Islet precursor cell (in vitro differentiated cells): ENCODE results near the gene BBS5.
"Not testable (repeated sequence)": the region's sequence is repeated elsewhere in the genome, so short reads cannot be mapped to it uniquely, and the experiment has no call there.

ENCODE experiments used
- DNase-seq: peaks from one replicate; pipeline ENCODE4 v3.0.0-alpha.2; 2018

The BBS5 gene

DNA sequence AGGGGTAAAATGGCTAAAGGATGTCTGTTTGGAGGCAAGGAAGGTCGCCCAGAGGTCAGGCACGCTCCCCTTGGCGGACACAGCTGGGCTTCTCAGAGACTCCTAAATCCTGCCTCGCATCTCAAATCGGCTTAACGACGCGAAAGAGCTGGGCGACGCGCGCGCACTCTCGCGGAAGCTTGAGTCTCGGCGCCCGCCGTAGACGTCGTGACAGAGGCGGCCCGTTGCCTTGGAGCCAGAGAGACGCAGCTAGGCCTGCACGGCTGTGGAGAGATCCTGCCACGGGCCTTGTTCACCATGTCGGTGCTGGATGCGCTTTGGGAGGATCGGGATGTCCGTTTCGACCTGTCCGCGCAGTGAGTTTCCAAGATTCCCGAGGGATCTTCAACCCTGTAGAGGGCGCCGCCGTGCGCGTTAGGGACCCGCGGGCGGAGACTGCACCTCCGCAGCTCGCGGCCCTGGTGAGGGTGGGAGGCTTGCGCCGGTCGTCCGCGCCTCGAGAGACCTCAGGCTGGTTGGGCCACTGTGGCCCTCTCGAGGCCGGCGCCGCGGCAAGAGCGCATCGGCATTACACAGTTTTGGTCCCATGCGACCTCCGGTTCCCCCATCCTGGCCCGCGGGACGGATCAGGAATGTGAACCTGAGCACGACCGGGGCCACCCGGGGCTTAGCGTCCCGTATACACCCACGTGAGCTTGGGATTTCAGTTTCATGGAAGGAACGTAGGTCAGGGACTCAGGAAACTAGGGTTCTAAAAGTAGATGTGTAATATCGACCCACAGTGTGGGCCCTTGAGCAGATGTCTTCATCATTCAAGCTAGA lies at the start of gene BBS5:
TSS of gene BBS5 (plus strand) at position 238 of the 822 bp plus-strand sequence. CDS start at position 298, 60 bp downstream.
- DNase-seq = peak; percentile 89

DNA sequence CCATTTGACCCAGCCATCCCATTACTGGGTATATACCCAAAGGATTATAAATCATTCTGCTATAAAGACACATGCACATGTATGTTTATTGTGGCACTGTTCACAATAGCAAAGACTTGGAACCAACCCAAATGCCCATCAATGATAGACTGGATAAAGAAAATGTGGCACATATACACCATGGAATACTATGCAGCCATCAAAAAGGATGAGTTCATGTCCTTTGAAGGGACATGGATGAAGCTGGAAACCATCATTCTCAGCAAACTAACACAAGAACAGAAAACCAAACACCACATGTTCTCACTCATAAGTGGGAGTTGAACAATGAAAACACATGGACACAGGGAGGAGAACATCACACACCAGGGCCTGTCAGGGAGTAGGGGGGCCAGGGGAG lies 47.5 kb upstream of the BBS5 start:
- not testable (repeated sequence) for DNase-seq

- not testable (repeated sequence) for DNase-seq
These were observed 45.1 kb upstream of the BBS5 start for GRCh38 chr2:169434236-169434635.

DNA sequence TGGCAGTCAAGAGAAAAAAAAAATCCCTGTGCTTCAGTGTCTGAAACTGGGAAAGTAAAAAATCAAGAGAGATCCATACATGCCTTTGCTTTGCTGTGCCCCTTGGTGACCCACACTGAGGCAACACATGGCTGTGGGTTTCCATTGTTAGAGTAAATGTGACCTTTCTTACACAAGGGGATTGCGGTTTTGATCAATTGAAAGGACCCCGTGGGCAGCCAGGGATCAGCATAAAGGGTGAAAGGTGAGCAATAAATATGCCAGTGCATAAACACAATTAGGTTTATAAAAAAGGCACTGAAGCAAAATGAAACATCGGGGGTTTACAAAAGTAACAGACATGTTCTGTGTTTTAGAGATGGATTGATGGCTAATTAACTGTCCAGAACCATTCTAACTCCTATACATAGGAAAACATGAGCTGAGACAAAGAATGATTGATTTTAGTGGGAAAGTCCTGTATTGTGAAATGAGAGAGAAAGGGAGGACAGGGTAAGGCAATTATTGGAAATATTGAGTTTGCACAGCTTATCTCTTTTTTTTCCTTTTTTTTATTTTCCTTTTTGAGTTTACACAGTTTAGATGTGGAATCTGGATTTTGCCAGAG lies 40.7 kb upstream of the BBS5 start:
- no peak for DNase-seq

- DNase-seq = no peak
These were observed 39.4 kb upstream of the BBS5 start for GRCh38 chr2:169439900-169440299.

DNA sequence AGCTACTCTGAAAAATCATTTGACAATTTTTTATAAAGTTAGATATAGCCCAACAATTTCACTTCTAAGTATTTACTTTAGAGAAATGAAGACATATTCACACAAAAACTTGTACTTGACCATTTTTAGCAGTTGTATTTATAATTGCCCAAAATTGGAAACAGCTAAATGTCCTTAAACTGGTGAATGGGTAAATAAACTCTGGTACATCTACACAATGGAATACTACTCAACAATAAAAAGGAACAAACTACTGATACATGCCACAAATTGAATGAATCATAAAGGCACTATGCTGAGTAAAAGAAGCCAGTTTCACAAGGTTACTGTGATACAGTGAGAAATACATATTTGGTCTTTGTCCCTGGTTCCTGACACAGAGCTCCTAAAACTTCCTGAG lies 32.8 kb upstream of the BBS5 start:
- no peak for DNase-seq

GRCh38 chr2:169448316-169448715 lies 31.0 kb upstream of the BBS5 start:
- DNase-seq = no peak

GRCh38 chr2:169448865-169449264 lies 30.4 kb upstream of the BBS5 start:
- DNase-seq = no peak

- DNase-seq = no peak
These were observed 27.2 kb upstream of the BBS5 start for GRCh38 chr2:169452080-169452479.

DNA sequence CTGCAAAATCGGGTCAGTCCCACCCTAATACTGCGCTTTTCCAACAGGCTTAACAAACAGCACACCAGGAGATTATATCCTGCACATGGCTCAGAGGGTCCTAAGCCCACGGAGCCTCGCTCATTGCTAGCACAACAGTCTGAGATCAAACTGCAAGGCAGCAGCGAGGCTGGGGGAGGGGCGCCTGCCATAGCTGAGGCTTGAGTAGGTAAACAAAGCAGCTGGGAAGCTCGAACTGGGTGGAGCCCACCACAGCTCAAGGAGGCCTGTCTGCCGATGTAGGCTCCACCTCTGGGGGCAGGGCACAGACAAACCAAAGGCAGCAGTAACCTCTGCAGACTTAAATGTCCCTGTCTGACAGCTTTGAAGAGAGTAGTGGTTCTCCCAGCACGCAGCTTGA lies 26.2 kb upstream of the BBS5 start:
- DNase-seq = not testable (repeated sequence)

DNA sequence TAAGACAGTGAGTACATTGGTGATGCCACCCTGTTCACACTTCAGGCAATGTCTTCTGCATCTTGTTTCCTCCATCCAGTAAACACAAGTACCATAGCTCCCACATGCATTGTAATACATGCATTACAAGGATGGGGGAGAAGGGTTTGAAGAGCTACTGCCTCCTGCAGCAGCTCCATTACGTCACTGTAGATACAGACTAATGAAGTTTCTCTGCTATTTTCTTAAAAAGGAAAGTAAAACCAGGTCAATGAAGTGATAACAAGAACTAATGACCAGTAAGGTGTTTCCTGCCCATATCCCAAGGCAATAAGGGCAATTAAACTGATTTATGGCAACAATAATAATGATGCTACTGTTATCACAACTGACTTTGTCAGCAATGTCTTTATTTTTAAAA lies 18.2 kb upstream of the BBS5 start:
- DNase-seq = no peak

- no peak for DNase-seq
These were observed 16.2 kb upstream of the BBS5 start for GRCh38 chr2:169462896-169463695.

DNA sequence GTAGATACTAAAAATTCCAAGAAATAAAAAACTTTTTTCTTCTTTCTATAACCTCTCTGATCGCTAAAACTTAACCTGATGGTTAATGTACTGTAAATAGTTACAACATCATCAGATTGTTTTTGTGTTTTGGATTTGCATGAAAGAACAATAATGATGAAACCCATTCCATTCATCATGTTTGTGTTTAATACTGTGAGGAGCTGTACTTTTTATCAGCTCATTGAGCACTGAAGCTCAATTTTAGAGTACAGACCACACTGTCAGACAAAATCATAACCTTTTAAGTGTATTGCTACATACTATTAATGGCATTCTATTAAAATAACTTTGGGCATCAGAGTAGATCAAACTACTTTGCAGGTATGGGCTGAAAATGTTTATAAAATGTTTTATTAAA lies 14.8 kb upstream of the BBS5 start:
- no peak for DNase-seq

- DNase-seq = no peak
These were observed 14.4 kb upstream of the BBS5 start for GRCh38 chr2:169464882-169465281.

DNA sequence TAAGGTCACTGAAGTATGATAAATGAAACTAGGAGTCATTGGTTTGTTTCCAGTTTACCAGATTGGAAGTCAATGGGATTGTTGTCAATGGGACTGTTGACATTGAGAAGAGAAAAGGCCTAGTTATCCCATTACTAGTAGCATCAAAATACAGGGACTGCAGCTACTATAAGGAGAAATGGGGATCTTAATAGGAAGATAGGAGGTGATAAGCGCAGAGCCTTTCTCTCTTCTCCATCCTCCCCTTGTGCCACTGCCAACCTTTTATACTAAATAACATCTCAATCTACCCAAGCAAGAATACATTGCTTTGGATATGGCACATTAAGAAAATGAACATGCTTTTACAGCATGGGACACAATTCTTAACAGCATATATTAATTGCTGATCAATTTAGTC lies 10.5 kb upstream of the BBS5 start:
- no peak for DNase-seq

DNA sequence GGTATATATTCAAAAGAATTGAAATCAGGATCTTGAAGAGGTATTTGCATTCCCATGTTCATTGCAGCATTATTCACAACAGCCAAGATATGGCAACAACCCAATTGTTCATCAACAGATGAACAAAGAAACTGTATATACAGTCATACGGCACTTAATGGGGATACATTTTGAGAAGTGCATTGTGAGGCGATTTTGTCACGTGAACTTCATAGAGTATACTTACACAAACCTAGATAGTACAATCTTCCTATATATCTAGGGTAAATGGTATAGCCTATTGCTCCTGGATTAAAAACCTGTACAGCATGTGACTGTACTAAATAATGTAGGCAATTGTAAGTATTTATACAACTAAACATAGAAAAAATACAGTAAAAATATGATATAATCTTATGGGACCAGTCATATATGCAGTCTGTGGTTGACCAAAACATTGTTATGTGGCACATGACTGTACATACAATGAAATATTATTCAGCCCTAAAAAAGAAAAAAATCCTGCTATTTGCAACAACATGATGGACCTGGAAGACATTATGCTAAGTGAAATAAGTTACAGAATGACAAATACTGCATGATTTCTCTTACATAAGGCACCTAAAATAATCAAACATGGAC lies 9.2 kb upstream of the BBS5 start:
- no peak for DNase-seq

DNA sequence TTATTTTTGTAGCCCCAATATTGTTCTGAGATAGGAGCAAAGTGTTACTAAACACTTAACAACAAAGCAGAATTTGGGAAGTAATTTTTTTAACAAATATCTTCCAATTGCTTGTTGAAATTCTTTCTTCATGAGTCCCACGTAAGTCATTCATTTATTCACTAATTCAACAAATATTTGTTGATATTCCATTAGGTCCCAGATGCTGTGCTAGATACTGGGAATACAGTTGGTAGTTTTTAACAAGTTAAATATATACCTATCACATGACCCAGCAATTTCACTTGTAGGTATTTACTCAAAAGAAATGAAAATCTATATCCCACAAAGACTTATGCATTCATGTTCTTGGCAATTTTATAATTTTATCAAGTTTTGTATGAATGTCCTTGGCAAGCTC lies 7.0 kb upstream of the BBS5 start:
- DNase-seq = no peak

DNA sequence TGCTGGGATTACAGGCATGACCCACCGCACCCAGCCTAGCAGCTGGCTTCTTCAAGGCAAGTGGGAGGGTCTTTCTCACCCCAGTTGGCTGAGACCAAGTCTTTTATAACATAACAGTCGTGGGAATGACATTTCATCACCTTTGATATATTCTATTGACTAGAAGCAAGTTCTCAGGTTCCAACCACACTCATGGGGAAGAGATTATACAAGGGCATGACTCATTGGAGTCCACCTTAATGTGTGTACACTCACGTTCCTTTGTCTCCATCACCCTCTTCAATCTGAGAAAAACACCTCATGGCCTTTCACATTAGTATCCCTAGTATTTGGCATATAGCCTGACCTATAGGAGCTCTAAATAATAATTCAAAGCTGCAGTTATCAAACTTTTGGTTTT lies 2.8 kb upstream of the BBS5 start:
- DNase-seq = no peak

GRCh38 chr2:169478339-169478738 lies 955 bp upstream of the BBS5 start:
- no peak for DNase-seq

GRCh38 chr2:169478745-169479256 lies 493 bp upstream of the BBS5 start:
- DNase-seq = no peak

- DNase-seq = no peak
These were observed 778 bp downstream of the BBS5 start for GRCh38 chr2:169480079-169480465.

DNA sequence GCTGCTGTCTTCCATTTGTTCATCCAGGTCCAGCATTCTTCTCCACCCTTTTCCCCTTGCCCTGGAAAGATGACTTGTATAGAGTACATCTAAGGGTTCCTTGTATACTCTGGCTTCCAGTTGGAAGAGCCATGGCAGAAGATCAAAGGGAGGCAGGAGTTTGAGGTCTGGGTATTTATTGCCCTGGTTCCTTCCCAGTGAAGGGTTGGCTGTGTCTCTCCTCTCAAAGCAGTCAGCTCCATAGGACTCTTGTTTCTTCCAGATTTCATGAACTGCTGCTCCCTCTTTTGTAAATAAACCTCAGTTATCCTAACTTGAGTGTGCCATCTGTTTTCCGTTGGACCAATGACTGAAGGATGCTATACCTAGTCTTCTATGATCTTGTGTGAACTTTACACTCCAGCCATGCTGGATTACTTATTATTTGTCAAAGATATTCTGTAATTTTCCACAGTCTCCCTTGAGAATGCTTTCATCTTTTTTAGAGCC lies 6.4 kb downstream of the BBS5 start:
- no peak for DNase-seq

DNA sequence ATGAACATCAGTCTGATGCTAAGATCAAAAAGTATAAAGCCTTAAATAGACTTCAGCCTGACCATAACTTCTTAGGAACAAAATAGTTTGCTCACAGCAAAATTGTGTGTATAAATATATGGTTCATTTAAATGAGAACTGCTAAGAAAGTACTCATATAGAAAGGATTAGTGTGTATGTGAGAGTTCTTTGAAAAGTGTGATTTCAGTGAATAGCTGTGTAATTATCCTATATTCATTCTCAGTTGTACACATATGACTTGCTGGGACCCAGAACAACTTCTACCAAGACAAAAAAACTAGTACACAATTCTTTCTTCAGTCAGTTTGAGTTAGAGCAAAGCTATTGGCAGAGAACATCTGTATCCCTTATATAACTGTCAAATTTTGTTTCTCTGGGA lies 7.2 kb downstream of the BBS5 start:
- no peak for DNase-seq
